Erythroblast (primary cell): ENCODE results near the gene SLC12A8.

Experiments
- DNase-seq, 2 experiments: peaks; one replicate each; lab custom pipeline; 2025; lab: John Stamatoyannopoulos, UW
- GATA1 ChIP-seq: IDR thresholded peaks from 2 replicates; pipeline ENCODE4 v1.6.1; 2011; ENCODE audit warnings: low read depth, mild to moderate bottlenecking, control low read depth, low read length, moderate library complexity
- POLR2A ChIP-seq: IDR thresholded peaks from 2 replicates; pipeline ENCODE4 v1.6.1; 2011; ENCODE audit warnings: mild to moderate bottlenecking, low read length

The SLC12A8 gene

DNA sequence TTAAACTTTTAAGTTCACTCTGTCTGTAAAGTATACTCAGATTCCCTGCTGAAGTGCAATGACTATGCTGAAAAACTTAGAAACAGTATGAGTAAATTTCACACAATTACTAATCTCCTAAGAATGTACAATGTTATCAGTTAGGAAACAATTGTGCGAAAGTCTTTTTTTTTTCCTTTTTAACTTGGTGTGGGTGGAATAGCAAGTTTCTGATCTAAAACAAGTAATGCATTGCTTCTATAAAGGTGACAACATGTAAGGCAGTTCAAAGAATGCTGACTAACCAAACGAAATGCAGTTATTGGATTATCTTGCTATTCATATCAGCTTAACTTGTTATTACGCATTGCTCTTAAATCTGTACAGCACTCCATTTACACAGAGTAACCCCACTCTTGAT, 19.3 kb upstream of the SLC12A8 start:
- DNase-seq, result no peak
- TF ChIP-seq POLR2A, result no peak
- TF ChIP-seq GATA1, result no peak

GRCh38 chr3:125229707-125230106, 17.2 kb upstream of the SLC12A8 start:
- TF ChIP-seq GATA1 (no peak), POLR2A (no peak)
- DNase-seq, result no peak

GRCh38 chr3:125229168-125229567, 16.6 kb upstream of the SLC12A8 start:
- DNase-seq, result no peak
- TF ChIP-seq GATA1 (no peak), POLR2A (no peak)

- no peak for TF ChIP-seq GATA1
- no peak for DNase-seq
Measured at GRCh38 chr3:125221831-125222230, 9.3 kb upstream of the SLC12A8 start.

GRCh38 chr3:125220727-125221429, 8.3 kb upstream of the SLC12A8 start:
- no peak for DNase-seq
- no peak for TF ChIP-seq GATA1
- TF ChIP-seq POLR2A, result no peak

GRCh38 chr3:125220183-125220582, 7.6 kb upstream of the SLC12A8 start:
- TF ChIP-seq GATA1, result no peak
- TF ChIP-seq POLR2A, result no peak
- DNase-seq, result no peak

DNA sequence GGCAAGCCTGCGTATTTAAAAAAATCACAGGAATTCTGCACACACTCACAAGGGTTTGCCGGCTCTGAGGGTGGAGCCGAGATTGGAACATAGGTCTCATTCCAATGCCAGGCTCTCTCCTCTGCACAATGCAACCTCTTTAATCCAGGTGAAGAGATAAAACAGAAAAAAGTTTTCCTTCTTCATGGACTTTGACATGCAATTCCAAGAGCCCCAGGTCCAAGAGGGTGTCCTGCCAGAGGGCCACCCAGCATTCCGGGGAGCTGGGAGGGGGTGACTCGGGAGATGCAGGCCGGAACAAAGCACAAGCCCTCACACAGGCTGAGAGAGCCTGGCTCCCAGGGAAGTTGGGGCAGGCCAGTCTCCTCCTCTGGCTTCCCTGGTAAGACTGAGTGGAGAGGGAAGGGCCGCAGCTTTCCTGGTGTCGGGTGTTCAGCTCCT, 6.7 kb upstream of the SLC12A8 start:
- TF ChIP-seq GATA1 (no peak), POLR2A (no peak)
- no peak for DNase-seq

DNA sequence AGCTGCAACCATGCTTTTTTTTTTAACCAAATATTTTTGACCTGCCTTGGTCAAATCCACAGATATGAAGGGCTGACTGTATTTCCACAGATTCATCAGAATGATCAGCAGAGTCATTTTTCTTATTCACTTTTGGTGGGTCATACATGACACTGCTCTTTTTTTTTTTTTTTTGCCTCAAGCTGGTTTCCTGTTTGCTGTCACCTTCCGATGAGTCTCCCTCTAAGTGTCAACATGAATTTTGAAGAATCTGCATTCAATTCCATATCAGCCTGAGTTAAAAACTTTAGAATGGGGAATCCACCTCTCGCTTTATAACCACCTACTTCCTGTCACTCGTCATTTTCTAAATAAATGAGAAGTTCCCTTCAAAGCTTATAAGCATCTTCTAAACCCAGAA, 2.2 kb upstream of the SLC12A8 start:
- DNase-seq, result peak in 1 of 2 experiments; percentile 28
- no peak for TF ChIP-seq GATA1
- TF ChIP-seq POLR2A, result no peak

- no peak for DNase-seq
- TF ChIP-seq GATA1, result no peak
- no peak for TF ChIP-seq POLR2A
Measured at GRCh38 chr3:125213946-125214542, 1.5 kb upstream of the SLC12A8 start.

DNA sequence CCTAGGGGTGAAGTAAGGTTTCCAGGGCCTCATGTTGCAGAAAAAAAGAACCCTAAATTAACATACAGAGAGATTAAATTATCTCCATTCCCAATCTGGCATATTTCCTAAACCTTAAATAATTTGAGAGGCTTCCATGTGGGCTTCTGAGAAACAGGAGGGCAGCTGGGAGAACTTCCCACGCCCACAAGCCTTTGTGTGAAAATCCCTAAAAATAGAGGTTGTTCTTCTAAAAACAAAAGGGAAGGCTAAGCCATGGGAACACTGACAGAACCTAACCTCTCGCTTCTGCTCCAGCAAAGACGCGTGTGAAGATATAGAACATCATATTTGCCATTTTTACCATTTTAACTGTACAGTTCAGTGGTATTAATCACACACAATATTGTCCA, 812 bp upstream of the SLC12A8 start:
- no peak for DNase-seq
- TF ChIP-seq GATA1 (no peak), POLR2A (no peak)

DNA sequence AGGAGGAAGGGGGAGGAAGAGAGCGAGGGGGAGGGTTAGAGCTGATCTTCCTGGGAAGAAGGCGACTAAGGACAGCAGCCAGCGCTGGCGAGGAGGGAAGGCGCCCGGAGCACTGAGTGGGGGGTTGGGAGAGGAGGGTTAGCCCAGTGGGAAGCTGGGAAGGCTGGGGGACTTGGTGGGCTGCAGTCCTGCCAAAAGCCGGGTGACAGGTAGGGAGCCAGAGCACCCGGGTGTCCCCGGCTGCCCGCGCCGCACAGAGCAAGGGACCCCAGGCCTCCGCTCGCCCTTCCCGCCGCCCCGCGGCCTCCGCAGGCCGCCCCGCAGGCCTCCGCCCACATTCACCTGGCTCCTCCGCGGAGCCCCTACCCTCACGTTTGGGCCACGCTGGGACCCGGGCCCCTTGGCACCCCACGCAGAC, 448 bp downstream of the SLC12A8 start:
- TF ChIP-seq GATA1, result no peak
- TF ChIP-seq POLR2A, result no peak
- DNase-seq, result no peak

DNA sequence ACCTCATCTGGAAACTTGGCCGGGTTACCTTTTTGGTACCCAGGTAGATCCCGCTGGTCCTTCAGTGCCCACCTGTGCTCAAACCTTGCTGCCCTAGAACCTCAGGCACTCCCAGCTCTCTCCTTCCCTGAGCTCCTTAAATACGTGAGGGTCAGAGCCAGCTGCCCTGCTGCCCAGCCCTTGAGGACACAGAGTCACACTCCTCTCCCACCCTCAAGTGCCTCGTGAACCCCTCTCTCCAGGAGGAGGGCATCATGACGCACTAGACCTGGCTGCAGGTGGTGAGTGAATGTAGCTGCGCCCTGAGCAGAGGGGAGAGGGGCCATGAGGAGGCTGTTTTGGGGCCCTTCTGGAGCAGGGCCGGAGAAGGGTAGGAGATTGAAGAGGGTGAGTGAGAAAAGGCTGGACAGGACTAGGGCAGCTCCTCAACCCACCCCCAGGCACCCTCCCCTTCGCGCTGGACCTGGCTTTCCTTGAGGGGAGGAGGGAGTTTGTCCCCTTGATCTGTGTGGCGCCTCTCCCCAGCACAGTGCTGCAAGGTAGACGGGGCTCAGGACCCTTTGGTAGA, 941 bp downstream of the SLC12A8 start:
- TF ChIP-seq POLR2A (no peak), GATA1 (no peak)
- DNase-seq, result no peak

DNA sequence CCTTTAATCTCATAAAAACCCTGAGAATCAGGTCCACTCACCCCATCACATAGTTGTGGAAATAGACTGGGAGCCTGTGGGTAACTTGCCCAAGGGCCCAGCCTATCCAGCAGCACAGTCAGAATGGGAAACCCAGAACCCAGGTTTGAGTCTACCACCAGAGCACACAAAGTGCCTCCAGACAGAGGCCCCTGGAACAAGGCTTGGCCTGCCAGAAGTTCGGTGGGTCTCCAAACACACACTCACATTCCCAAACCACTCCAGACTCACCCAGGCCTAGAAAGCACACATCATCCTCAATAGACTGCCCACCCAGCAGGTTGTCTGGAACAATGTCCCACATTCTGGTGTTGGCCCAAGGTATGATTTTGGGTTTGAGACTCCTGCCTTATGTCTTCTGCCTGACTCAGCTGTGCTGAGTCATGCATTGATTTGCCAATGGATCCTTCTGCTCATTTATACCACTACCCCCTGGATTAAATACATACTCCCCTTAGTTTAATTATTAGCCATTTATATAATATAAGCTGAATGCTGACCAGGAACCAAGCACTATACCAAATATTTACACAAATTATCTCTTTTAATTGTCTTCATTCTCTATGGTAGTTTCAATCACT, 4.5 kb downstream of the SLC12A8 start:
- no peak for DNase-seq
- TF ChIP-seq GATA1 (no peak), POLR2A (no peak)

DNA sequence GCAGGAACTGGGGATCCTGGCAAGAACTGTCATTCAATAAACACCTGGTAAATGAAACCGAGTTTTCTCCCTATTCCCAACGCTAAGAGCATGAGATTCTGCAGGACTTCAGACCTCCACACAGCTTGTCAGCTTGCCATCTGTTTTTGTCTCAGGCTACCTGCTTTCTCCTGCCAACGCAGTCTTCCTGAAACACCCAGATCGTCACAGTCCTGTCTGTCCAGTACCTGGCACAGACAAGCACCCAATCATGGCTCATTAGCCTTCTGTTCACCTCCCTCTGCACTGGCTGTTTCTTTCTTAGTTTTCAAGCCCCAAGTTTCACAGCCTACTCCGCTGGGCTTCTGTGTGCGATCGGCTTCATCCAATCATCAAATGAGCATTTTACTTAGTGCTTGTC, 5.0 kb downstream of the SLC12A8 start:
- TF ChIP-seq GATA1, result no peak
- DNase-seq, result no peak
